ENCODE measurements around the gene SULT1A3.
"Not testable (repeated sequence)": the region's sequence is repeated elsewhere in the genome, so short reads cannot be mapped to it uniquely, and the experiment has no call there.

The SULT1A3 gene

GRCh38 chr16:30199049-30199448 lies at the start of gene SULT1A3:
Gene SULT1A3, plus strand, starts transcription at chr16:30199255. Its CDS starts 1,474 bp downstream, at chr16:30200729.
- DNase-seq (ENCODE audit: low spot score); H3K27ac ChIP-seq; H3K4me3 ChIP-seq: not testable (repeated sequence)

- DNase-seq (ENCODE audit: low spot score), result no peak
- Histone ChIP-seq H3K27ac (no peak overlapping the region), H3K4me3 (no peak overlapping the region)
- TF ChIP-seq CTCF (IDR thresholded peaks at IDR 0.05), result no peak
These were observed 48.0 kb upstream of the SULT1A3 start for GRCh38 chr16:30151091-30151490.

DNA sequence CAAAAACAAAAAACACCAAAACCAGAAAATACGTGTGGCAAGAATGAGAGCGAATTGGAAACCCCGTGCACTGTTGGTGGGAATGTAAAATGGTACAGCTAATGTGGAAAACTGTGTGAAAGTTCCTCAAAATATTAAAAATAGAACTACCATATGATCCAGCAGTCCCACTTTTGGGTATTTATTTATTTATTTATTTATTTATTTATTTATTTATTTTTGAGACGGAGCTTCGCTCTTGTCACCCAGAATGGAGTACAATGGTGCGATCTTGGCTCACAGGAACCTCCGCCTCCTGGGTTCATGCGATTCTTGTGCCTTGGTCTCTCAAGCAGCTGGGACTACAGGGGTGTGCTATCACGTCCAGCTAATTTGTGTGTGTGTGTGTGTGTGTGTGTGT lies 46.5 kb upstream of the SULT1A3 start:
- no peak overlapping the region for H3K4me3 ChIP-seq
- DNase-seq (ENCODE audit: low spot score), result no peak
- no peak for TF ChIP-seq CTCF (IDR thresholded peaks at IDR 0.05)
- no peak overlapping the region for H3K27ac ChIP-seq

GRCh38 chr16:30155188-30155587 lies 43.9 kb upstream of the SULT1A3 start:
- Histone ChIP-seq H3K27ac (no peak overlapping the region), H3K4me3 (no peak overlapping the region)
- DNase-seq (ENCODE audit: low spot score), result no peak
- TF ChIP-seq CTCF (IDR thresholded peaks at IDR 0.05), result no peak

DNA sequence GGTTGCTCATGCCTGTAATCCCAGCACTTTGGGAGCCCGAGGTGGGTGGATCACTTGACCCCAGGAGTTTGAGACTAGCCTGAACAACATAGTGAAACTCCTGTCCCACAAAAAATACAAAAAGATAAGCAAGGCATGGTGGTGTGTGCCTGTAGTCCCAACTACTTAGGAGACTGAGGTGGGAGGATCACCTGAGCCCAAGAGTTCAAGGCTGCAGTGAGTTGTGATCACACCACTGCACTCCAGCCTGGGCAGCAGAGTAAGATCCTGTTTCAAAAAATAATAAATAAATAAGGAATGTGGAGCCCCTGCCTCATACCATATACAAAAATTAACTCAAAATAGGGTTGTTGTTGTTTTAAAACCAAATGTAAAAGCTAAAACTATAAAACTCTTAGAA lies 41.8 kb upstream of the SULT1A3 start:
- Histone ChIP-seq H3K4me3 (no peak overlapping the region), H3K27ac (no peak overlapping the region)
- no peak for DNase-seq (ENCODE audit: low spot score)
- TF ChIP-seq CTCF (IDR thresholded peaks at IDR 0.05), result no peak

- no peak for TF ChIP-seq CTCF (IDR thresholded peaks at IDR 0.05)
- DNase-seq (ENCODE audit: low spot score), result no peak
- no peak overlapping the region for H3K4me3 ChIP-seq
- no peak overlapping the region for H3K27ac ChIP-seq
These were observed 35.5 kb upstream of the SULT1A3 start for GRCh38 chr16:30163538-30163937.

GRCh38 chr16:30166202-30166902 lies 32.7 kb upstream of the SULT1A3 start:
- no peak for TF ChIP-seq CTCF (IDR thresholded peaks at IDR 0.05)
- no peak overlapping the region for H3K27ac ChIP-seq
- H3K4me3 ChIP-seq, result no peak overlapping the region
- DNase-seq (ENCODE audit: low spot score), result no peak

- not testable (repeated sequence) for DNase-seq (ENCODE audit: low spot score); H3K27ac ChIP-seq; H3K4me3 ChIP-seq
These were observed 30.3 kb upstream of the SULT1A3 start for GRCh38 chr16:30168746-30169145.

GRCh38 chr16:30169416-30169815 lies 29.6 kb upstream of the SULT1A3 start:
- DNase-seq (ENCODE audit: low spot score); H3K4me3 ChIP-seq; H3K27ac ChIP-seq: not testable (repeated sequence)

DNA sequence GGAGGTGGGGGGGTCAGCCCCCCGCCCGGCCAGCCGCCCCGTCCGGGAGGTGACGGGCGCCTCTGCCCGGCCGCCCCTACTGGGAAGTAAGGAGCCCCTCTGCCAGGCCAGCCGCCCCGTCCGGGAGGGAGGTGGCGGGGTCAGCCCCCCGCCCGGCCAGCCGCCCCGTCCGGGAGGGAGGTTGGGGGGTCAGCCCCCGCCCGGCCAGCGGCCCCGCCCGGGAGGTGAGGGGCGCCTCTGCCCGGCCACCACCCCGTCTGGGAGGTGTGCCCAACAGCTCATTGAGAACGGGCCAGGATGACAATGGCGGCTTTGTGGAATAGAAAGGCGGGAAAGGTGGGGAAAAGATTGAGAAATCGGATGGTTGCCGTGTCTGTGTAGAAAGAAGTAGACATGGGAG lies 28.9 kb upstream of the SULT1A3 start:
- not testable (repeated sequence) for H3K4me3 ChIP-seq; DNase-seq (ENCODE audit: low spot score); H3K27ac ChIP-seq

Measured in coronary artery (tissue), 2 donors.